ENCODE results near the gene FAF2.

GRCh38 chr5:176531902-176532493 lies 83.8 kb downstream of the FAF2 start:
- no peak for TF ChIP-seq GATA3 (IDR thresholded peaks at IDR 0.05; ENCODE audit: low read depth, low read length)
- TF ChIP-seq GATA2 (IDR thresholded peaks at IDR 0.05; ENCODE audit: low read depth, low read length): no peak
